GM21528 (cell line): ENCODE data around the gene OTUB1.
"Not testable (repeated sequence)": the region's sequence is repeated elsewhere in the genome, so short reads cannot be mapped to it uniquely, and the experiment has no call there.

Experiments used
- ATAC-seq: cut with Tn5 transposase; IDR thresholded peaks from one replicate; pipeline ENCODE4 v1.9.1; 2021; ENCODE audit warnings: mild to moderate bottlenecking, moderate library complexity; ENCODE audit not compliant: unreplicated experiment, low FRiP score

The OTUB1 gene

DNA sequence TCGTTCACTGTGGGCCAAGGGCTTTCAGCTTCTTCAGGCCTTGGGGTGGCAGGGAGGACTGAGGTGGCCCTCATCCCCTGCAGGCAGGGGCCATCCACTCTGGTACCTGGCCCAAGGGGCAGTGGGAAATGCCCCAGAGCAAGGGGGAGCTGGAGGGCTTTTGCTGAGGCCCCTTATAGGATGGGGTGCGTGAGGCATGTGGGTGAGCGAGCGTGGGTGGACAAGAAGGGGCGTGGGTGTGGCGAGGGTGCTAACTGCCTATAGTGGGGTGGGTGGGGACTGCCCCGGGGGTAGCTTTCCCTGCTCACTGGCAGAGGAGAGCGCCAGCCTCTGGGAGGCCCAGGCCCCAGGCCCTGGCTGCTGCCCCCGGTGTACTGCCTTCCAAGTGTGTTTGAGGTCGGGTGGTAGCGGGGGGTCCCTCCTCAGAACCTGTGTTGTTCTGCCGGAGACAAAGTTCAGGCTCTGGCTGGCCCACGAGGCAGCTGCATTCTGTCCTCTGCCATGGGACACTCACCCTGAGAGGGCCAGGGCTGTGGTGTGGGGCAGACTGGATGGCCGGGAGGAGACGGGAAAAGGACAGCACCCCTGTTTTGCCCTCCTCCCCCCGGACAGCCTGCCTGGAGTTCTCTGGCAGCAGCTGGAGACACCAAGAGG lies 52.9 kb downstream of the OTUB1 start:
- no peak for ATAC-seq

GRCh38 chr11:64040684-64041322 lies 54.6 kb downstream of the OTUB1 start:
- ATAC-seq, result no peak

DNA sequence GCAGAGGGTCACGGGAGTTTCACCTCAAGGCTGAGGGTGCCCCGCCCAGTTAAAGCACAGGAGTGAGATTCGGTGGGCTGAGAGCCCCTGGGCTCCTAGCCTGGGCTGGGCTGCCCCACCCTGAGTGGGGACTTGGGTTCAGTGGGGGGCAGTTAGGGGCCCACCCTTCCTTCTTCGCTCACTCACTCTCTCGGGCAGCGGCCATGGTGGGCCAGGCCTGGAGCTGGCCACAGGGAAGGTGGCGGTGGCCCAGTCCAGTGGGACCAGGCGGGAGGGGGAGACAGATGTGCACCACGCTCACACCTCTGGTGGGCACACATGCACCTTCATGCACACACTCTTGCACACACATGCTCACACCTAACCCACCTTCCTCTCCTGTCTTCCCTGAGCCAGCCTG lies 55.6 kb downstream of the OTUB1 start:
- no peak for ATAC-seq

- ATAC-seq, result no peak
Measured at GRCh38 chr11:64042301-64042700, 56.1 kb downstream of the OTUB1 start.

DNA sequence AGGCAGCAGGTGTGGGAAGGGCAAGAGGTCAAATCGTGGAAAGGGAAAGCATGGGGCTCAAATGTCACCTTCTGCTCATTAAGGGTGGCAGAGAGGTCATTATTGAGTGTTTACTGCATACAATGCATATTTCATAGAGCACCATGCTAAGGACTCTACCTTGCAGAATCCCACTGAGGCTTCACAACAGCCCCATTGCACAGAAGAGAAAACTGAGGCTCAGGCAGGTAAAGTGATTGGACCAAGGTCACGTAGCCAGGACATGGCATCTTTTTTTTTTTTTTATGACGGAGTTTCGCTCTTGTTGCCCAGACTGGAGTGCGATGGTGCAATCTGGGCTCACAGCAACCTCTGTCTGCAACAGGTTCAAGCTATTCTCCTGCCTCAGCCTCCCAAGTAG lies 57.3 kb downstream of the OTUB1 start:
- no peak for ATAC-seq

DNA sequence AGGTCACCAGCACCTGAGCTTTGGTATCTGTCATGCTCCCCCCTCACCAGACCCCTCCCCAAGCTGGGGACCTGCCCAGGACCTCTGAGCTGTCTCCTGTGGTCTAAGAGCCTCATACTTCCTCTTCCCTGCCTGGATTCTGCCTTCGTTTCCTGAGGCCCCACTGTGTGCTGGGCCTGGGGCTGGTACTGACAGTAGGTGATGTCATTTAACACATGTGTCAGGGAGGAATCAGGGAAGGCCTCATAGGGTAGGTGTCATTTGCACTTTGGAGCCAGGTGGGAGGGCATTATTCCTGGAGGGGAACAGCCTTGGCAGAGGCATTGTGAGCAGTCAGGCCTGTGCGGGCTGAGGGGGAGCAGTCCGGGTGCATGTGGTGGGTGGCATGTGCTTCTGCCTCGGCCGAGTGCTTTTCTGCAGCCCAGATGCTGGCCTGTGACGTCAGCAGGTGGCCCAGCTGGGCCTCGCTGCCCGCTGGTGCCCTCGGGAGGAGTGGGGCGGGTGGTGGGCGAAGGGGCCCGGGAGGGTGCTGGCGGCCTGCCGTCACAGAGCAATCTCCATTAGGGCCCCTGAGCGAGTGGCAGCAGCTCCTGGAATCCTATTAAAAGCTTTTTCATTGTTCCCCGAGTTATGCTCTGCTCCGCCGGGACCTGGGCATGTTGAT lies 58.6 kb downstream of the OTUB1 start:
- no peak for ATAC-seq

- ATAC-seq, result no peak
Measured at GRCh38 chr11:64045700-64046099, 59.5 kb downstream of the OTUB1 start.

- ATAC-seq, result not testable (repeated sequence)
Measured at GRCh38 chr11:64047373-64047772, 61.1 kb downstream of the OTUB1 start.
